MV-4-11 (cell line): Measurements from ENCODE around the gene ITGB8.

Experiments used
- DNase-seq: peaks from one replicate; lab custom pipeline; 2025; lab: John Stamatoyannopoulos, UW

The ITGB8 gene

DNA sequence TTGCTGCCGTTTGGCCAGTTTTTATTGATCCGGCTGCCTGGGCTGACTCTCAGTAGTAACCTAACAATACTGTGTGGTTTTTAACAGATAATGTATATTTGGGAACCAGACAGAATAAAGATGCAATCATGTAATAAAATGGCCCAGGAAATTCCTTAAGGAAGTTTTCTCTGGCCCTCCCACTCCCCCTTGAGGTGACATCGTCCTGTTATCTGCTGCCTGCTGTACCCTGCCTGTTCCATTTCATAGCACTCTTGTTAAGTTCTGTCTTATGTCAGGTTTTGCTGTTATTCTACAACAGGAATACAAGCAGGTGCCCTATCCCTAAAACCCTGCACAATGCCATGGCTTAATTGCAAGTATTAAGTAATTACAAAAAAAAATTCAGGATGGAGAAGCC lies 12.5 kb downstream of the ITGB8 start:
- no peak for DNase-seq

DNA sequence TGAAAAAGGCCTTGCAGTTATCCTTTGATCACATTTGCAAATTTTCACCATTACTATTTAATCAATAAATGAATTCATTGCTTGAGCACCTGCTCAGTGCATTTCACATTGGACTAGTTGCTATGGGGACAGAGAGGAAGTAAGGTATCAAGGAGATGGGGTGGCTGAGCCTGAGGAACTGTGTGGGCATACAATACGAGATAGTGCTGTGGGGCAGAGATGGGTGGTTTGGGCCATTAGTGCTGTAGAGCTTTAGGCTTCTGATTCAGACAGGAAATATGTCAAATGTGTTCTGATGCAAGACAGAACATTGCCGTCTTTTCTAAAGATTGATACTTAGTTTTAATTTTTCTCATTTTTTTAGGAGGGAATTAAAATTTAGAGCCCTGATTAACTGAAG lies 13.2 kb downstream of the ITGB8 start:
- DNase-seq: no peak

DNA sequence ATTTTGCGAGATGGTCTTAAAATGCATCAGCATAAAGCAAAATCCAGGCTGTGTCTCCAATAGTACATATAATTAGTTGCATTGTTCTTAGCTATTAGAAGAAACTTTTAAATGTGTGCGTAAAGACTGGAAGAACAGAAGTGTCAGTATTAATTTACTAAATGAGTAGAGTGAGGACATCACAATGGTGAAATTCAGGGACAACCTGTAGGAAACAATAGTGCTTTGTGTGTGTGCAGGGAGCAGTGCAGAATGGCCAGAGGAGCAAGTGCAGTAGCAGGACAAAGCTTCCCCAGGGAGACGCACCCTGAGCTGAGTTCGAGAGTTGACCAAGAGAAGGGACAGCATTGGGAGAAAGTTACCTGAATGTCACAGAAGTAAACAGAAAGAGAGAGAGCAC lies 13.7 kb downstream of the ITGB8 start:
- no peak for DNase-seq

DNA sequence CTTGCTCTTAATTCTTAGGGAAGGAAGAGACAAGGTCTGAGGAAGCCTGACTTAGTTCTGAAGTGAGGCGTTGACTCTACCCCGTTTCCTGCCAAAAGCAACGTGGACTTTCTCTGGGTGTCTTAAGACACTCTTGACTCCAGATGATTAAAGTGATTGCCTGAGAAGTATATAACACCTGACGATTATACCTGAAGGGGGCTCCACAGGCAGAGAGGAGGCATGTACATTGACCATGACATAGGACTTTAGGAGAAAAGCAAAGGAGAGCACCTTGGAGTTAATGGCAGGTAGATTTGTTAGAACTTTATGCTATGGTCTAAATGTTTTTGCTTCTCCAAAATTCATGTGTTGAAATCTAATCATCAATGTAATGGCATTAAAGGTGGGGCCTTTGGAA lies 15.9 kb downstream of the ITGB8 start:
- DNase-seq: no peak

GRCh38 chr7:20347680-20348079 lies 17.0 kb downstream of the ITGB8 start:
- DNase-seq: no peak

- no peak for DNase-seq
Measured at GRCh38 chr7:20348125-20348807, 17.6 kb downstream of the ITGB8 start.

DNA sequence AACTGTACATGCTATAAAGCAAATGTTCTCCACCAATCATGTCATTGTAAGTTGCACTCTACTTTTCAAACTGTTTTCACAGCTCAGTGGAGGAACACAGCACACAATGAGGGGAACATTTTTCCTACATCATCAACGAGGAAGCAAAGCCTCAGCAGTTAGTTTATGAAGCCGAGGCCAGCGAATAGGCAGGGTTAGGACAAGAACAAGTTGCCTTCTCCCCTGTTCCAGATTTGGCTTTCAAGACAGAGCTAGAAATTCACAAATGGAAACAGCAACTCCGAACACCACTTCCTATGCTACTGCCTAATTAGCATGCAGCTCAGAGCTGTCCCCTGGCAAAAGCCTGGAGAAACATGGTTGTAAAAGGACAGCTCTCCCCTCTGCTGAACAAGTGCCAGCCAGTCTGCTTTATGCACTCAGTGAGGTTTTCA lies 19.8 kb downstream of the ITGB8 start:
- DNase-seq: no peak

GRCh38 chr7:20350996-20351692 lies 20.4 kb downstream of the ITGB8 start:
- DNase-seq: no peak

GRCh38 chr7:20351901-20352300 lies 21.2 kb downstream of the ITGB8 start:
- no peak for DNase-seq

- DNase-seq: no peak
Measured at GRCh38 chr7:20352573-20353306, 22.0 kb downstream of the ITGB8 start.

DNA sequence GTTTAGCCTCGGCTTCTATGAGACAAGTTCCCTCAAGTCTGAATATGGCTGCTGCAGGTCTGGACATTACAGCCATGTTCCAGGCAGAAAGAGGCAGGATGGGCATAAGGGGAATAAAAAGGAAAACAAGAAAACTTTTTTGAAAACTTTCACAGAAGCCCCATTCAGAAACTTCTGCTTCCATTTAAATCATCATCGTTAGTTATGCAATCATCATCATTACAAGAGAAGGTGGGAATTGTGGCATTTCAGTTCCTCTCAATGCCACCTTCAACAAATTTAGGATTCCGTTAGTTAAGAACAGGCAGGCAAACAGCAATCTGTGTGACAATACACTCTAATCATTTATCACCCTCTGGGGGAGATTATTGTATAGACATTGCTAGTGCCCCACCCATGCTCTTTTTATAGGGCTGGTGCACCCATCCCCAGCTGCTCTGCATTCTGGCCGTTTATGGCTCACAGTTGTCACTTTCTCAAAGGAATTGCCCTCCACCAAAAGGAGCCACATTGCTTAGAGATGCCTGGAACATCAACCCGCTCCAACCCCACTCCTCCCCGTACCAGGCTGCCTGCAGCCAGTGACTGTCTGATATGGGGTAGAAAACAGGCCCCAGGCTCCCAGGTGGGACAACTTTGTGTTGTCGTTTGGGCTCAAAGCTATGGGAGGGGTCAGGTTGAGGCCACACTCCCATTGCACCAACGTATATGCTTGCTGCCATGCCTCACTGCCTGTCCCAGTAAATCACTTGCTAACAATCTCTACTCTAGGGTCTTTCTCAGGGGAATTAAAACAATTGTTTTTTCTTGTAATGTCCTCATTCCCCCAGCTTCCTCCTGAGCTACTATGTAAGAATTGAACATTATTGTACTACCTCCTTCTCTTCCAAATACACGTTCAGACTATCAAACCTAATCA lies 24.2 kb downstream of the ITGB8 start:
- DNase-seq: no peak

GRCh38 chr7:20358106-20358505 lies 27.4 kb downstream of the ITGB8 start:
- DNase-seq: no peak

- no peak for DNase-seq
Measured at GRCh38 chr7:20358762-20359282, 28.1 kb downstream of the ITGB8 start.

GRCh38 chr7:20359341-20359963 lies 28.8 kb downstream of the ITGB8 start:
- no peak for DNase-seq

- no peak for DNase-seq
Measured at GRCh38 chr7:20362574-20363253, 32.0 kb downstream of the ITGB8 start.

DNA sequence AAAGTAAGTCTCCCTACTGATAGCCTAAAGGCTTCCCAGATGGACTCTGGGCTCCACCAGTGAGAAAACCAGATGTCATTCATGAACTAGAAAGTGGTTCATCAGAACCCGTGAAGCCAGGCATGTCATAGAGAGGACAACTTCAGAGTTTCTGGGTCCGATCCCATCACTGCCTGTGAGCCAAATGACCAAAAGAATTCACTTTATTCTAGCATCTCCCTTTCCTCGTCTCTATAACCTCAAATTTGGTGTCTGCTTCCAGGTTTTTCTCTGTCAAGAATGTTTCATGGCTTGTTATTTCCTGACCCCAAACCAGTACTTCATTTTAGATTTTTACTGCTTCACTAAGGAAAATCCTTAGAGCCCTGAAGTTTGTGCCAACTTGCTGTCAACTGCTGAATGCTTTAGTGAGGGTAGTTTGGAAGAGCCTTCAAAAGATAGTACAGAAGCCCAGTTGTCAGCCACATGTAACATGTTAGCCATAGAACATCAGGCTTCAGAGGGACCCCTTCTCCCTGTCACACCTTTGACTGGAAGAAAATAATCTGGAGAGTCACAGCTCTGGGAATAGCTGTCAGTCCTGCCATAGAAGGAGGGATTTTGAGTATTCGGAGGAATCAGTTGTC lies 34.0 kb downstream of the ITGB8 start:
- DNase-seq: no peak

DNA sequence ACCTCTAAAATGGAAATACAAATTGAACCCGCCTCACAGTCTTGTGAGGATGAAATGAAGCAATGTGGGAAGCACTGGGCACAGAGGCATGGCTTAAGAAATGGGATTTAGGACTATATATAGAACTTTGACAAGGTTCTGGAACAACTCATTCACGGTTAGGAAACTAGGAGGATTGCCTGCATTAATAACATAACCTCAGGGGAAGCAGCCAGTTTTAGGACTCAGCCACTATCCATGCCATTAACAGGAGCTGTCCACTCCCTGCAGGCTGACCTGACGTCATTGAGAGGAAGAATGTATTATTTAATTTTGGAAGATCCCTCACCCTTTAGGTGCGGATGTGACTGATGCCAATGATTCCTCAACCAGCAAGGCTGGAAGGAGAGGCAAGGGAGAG lies 34.8 kb downstream of the ITGB8 start:
- DNase-seq: no peak

GRCh38 chr7:20374399-20374798 lies 43.7 kb downstream of the ITGB8 start:
- no peak for DNase-seq

DNA sequence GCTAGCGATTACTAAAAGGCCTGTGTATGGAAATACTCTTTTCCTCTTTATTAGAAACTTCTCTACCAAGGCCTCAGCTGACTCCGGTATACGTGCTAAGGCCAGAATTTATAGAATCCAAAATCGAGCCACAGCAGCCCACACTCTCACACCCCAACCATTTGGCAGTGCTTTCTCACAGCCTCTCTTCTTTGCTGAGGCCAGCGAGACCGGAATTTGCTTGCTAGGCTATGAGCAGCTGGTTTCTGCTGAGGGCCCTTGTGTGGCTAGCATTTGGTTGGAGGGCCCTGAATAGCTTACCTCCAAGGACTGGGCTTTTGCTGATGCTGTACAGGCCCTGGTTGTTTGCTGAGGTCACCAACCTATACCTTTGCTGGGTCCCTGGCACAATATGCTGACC lies 46.1 kb downstream of the ITGB8 start:
- DNase-seq: no peak

DNA sequence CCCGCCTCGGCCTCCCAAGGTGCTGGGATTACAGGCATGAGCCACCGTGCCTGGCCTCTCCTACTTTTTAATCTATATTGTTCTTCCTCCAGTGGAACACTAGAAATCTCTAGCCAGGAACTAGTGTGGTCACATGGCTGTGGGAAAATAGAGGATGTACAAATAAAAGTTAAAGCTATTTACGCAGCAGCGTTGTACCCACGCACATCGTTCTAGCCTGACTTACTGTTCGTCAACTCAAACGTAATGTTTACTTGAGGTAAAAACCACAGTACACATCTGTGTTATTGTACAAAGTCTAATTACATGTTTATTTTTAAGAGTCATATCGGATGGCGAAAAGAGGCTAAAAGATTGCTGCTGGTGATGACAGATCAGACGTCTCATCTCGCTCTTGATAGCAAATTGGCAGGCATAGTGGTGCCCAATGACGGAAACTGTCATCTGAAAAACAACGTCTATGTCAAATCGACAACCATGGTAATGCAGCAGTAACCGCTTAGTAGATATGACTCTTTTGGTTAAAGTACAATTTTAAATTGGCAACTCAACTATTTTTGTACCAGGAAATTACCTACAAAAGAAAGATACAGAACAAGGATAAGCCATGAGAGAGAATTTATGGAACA lies 50.8 kb downstream of the ITGB8 start:
- no peak for DNase-seq
